NCI-H69 (cell line): Measurements from ENCODE around the gene PRDM15.

ENCODE experiments used
- DNase-seq: peaks from one replicate; lab custom pipeline; 2025; lab: John Stamatoyannopoulos, UW

Gene PRDM15

GRCh38 chr21:41763398-41763931 lies 115.7 kb downstream of the PRDM15 start:
- DNase-seq = peak; percentile 40

GRCh38 chr21:41762753-41763152 lies 116.4 kb downstream of the PRDM15 start:
- DNase-seq = no peak

GRCh38 chr21:41761934-41762635 lies 117.1 kb downstream of the PRDM15 start:
- peak; percentile 63 for DNase-seq

DNA sequence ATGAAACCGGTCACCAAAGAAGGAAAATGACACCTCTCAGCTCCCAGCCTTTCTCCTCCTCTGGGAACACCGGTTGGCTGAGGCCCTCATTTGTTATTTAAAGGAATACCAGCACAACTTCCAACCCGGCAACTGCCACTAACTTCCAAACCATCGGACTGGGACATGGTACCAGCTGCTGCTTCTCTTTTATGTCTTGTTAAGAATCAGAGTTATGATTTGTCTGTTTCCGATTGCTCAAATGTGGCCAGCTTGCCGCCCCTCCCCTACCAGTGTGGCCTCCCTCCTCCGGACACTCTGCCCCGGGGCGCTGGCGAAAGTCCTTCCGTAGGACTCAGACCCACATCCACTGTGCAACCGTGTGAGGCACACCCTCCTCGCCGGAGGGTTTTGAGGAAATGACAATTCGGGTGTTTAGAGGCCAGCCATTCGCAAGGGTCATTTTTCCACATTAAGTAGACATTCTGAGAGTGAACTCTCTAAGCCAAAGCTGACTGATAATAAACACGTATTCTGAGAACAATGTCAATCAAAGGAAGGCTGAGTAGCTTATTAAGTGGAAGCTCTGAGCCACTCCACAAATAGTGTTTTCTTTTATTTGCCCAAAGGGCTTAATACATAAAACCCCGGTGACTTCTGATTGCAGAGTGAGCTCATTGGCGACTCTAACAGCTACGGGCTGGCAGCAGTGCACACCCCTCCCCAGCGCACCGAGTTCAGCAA lies 117.8 kb downstream of the PRDM15 start:
- DNase-seq = peak; percentile 74

- DNase-seq = no peak
Measured at GRCh38 chr21:41760411-41760810, 118.7 kb downstream of the PRDM15 start.

- DNase-seq = no peak
Measured at GRCh38 chr21:41759926-41760325, 119.2 kb downstream of the PRDM15 start.

DNA sequence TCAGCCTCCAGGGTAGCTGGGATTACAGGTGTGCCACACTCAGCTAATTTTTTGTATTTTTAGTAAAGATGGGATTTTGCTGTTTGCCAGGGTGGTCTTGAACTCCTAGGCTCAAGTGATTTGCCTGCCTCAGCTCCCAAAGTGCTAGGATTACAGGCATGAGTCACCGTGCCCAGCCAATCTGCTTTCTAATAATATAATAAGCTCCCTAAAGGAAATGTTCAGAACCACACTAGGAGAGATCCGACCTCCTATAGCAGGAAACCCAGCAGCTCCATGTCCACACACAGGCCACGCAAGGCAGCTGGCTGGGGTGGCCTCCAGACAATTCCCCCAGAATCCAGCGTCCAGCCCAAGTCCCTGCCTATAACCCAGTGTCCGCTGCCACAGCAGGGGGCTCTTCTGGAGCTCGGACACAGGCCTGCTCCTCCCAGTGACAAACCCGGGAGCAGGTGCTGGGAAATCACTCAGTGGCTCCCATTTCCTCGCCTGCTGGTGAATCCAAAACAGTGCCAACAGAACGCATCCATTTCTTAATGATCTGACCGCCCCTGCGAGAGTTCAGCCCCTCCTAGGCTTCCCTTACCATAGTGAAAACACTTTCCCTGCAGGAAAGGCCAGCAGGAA lies 119.8 kb downstream of the PRDM15 start:
- peak; percentile 24 for DNase-seq

GRCh38 chr21:41758550-41758949 lies 120.6 kb downstream of the PRDM15 start:
- no peak for DNase-seq

DNA sequence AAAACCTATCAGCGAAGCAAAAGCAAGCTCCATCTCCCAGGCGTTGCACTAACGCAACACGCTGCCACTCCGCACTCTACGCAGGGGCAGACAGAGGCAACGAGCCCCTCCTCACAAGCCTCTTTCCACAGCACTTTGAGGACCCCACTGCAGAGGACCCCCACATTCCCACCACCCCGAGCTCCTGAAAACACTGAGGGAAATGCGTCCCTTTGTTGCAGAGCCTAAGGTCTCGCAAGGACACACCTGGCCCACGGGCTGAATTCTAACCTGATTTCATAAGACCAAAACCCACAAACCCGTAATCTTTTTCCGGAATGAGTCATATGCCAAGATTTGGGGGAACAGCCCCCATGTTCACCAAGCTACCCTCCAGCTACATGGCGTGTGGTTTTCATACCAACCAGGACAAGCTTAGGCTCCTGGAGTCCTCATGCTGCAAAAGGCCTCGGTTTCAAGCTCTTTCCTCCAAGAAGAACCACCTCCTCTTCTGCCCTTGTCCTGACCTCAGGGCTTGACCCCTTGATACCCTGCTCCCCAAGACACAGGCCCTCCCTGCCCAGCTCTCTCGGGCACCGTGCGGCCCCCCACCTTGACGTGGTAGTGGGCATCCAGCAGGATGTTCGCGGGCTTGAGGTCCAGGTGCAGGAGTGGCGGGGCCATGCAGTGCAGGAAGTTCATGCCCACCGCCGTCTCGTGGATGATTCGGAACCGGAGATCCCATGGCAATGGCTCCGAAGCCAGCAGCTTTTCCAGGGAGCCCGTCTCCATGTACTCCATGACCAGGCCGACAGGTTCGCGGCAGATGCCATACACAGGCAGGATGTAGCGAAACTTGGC lies 123.0 kb downstream of the PRDM15 start:
- DNase-seq = no peak

GRCh38 chr21:41755258-41755933 lies 123.7 kb downstream of the PRDM15 start:
- DNase-seq = no peak

DNA sequence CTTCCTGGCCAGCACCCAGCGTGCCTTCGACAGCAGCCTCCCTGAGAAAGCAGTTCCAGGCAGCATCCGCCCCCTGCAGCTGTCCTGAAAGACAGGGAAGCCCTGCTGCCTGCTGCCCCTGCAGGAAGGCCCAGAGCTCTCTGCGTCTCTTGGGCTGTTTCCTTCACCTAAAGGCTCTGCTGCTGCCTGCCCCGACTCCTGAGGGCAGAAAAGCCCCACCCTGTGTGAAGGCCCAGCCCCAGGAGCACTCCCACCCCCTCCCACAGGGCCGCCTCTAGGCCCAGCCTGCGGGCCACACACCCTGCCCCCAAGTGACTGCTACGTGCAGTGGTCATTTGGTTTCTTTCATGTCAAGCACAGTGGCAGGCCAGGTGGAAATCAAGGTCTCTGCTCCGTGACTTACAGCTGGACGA lies 124.7 kb downstream of the PRDM15 start:
- no peak for DNase-seq

- DNase-seq = peak; percentile 15
Measured at GRCh38 chr21:41753006-41753898, 125.9 kb downstream of the PRDM15 start.

DNA sequence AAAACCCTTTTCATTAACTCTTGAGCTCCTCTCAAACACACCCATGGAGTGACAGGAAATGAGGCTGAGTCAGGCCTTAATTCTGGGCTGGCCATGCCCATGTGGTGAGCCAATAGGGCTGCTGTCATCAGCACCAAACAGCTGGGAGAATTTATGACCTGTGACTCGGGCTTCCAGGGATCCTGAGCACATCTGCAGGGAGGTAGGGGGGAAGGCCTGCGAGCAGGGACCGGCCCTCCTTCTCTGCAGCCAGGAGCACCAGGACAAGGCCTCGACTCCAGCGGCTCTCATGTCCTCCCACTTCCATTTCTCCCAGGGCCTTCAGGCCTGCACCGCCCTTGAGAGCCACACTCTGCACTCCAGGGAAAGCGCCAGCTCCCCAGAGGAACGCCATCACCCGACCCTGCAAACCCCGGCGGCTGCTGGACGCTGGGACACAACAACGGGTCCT lies 126.9 kb downstream of the PRDM15 start:
- peak; percentile 64 for DNase-seq

DNA sequence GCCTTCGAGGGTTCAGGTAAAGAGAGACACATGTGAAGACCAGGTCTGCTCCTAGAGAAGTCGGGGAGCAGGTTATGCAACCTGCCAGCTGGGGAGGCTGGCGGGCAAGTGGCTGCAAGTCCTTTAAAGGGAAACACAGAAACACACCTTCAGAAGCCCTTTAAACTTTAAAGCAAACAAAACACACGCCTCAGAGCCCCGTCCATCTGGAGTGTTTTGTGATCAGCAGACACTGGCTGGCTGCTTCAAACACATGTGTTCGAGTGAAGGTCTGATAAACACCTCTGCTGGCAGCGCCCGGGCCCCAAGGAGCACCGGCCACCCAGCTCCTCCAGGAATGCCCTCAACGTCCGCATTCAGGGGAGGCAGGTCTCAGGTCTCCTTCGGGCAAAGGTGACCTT lies 127.5 kb downstream of the PRDM15 start:
- DNase-seq = peak; percentile 74

GRCh38 chr21:41750532-41751151 lies 128.5 kb downstream of the PRDM15 start:
- no peak for DNase-seq

GRCh38 chr21:41750051-41750450 lies 129.1 kb downstream of the PRDM15 start:
- DNase-seq = no peak

- no peak for DNase-seq
Measured at GRCh38 chr21:41749286-41749685, 129.9 kb downstream of the PRDM15 start.
